Measurements from ENCODE around the gene FANCL.
"Not testable (repeated sequence)": the region's sequence is repeated elsewhere in the genome, so short reads cannot be mapped to it uniquely, and the experiment has no call there.

Gene FANCL

GRCh38 chr2:58127111-58127510 lies 114.0 kb downstream of the FANCL start:
- DNase-seq (ENCODE audit: insufficient read length, low spot score) (no peak), FAIRE-seq (no peak)

GRCh38 chr2:58122540-58122939 lies 118.6 kb downstream of the FANCL start:
- no peak for TF ChIP-seq TAF1 (IDR thresholded peaks at IDR 0.05; ENCODE audit: low read depth, low read length)
- no peak for TF ChIP-seq POLR2A (IDR thresholded peaks at IDR 0.05; ENCODE audit: low read depth, low read length)
- TF ChIP-seq POLR2AphosphoS5 (IDR thresholded peaks at IDR 0.05; ENCODE audit: low read depth, low read length), result no peak
- no peak for TF ChIP-seq SPI1 (IDR thresholded peaks at IDR 0.05; ENCODE audit: low read depth, low read length)
- TF ChIP-seq PAX5 (IDR thresholded peaks at IDR 0.05; ENCODE audit: insufficient read depth, low read length, severe bottlenecking), result no peak
- TF ChIP-seq POU2F2 (IDR thresholded peaks at IDR 0.05; ENCODE audit: low read depth, low read length), result no peak
- no peak for FAIRE-seq
- DNase-seq (ENCODE audit: insufficient read length, low spot score), result no peak

More at GRCh38 chr2:58127111-58127510, 114.0 kb downstream of the FANCL start:
- no peak for TF ChIP-seq POLR2AphosphoS5 (IDR thresholded peaks at IDR 0.05; ENCODE audit: low read depth, low read length)

- FAIRE-seq (no peak), DNase-seq (ENCODE audit: insufficient read length, low spot score) (no peak)
- TF ChIP-seq PAX5 (IDR thresholded peaks at IDR 0.05; ENCODE audit: insufficient read depth, low read length, severe bottlenecking) (no peak), POLR2AphosphoS5 (IDR thresholded peaks at IDR 0.05; ENCODE audit: low read depth, low read length) (no peak), POU2F2 (IDR thresholded peaks at IDR 0.05; ENCODE audit: low read depth, low read length) (no peak), POLR2A (IDR thresholded peaks at IDR 0.05; ENCODE audit: low read depth, low read length) (no peak), TAF1 (IDR thresholded peaks at IDR 0.05; ENCODE audit: low read depth, low read length) (no peak), SPI1 (IDR thresholded peaks at IDR 0.05; ENCODE audit: low read depth, low read length) (no peak)
Observed at GRCh38 chr2:58122040-58122439, 119.1 kb downstream of the FANCL start.

DNA sequence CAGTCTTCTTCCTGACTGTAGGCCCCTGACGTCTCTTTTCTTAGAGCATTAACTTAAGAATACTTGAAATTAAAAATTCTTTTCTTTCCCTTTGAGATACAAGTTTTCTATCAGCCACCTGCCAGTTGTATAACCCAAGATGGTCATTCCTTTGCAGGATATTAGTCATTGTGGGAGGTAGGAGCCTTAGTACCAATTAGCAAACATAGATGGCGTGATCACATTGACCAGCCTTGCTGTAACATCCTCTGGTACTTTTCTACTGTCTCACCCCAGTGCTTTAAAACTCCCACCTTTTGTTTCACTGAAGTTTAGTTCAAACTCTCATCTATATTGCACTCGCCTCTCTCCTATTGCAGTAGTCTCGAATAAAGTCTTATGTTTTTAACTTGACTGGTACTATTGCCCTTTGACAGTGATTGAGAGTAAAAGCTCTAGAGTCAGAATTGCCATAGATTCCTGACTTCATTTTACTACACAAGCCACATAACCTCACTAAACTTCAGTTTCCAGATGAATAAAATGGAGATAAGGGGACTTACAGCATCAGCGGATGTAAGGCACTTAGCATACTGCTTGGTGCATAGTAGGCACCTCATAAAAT lies 120.4 kb downstream of the FANCL start:
- DNase-seq (ENCODE audit: insufficient read length, low spot score) (no peak), FAIRE-seq (peak; percentile 26)
- no peak for TF ChIP-seq SPI1 (IDR thresholded peaks at IDR 0.05; ENCODE audit: low read depth, low read length)
- TF ChIP-seq POU2F2 (IDR thresholded peaks at IDR 0.05; ENCODE audit: low read depth, low read length), result no peak
- TF ChIP-seq POLR2A (IDR thresholded peaks at IDR 0.05; ENCODE audit: low read depth, low read length), result no peak
- TF ChIP-seq PAX5 (IDR thresholded peaks at IDR 0.05; ENCODE audit: insufficient read depth, low read length, severe bottlenecking), result no peak
- no peak for TF ChIP-seq TAF1 (IDR thresholded peaks at IDR 0.05; ENCODE audit: low read depth, low read length)
- no peak for TF ChIP-seq POLR2AphosphoS5 (IDR thresholded peaks at IDR 0.05; ENCODE audit: low read depth, low read length)

DNA sequence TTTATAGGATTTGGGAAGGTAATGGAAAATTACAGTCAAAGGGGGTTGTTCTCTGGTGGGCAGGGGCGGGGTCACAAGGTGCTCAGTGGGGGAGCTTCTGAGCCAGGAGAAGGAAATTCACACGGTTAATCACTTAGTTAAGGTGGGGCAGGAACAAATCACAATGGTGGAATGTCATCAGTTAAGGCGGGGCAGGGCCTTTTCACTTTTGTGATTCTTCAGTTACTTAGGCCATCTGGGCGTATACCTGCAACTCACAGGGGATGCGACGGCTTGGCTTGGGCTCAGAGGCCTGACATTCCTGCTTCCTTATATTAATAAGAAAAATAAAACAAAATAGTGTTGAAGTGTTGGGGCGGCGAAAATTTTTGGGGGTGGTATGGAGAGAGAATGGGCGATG lies 127.6 kb downstream of the FANCL start:
- DNase-seq (ENCODE audit: insufficient read length, low spot score); FAIRE-seq: not testable (repeated sequence)

- no peak for TF ChIP-seq TAF1 (IDR thresholded peaks at IDR 0.05; ENCODE audit: low read depth, low read length)
- TF ChIP-seq PAX5 (IDR thresholded peaks at IDR 0.05; ENCODE audit: insufficient read depth, low read length, severe bottlenecking), result no peak
- TF ChIP-seq POLR2A (IDR thresholded peaks at IDR 0.05; ENCODE audit: low read depth, low read length), result no peak
- TF ChIP-seq POU2F2 (IDR thresholded peaks at IDR 0.05; ENCODE audit: low read depth, low read length), result no peak
- TF ChIP-seq SPI1 (IDR thresholded peaks at IDR 0.05; ENCODE audit: low read depth, low read length), result no peak
- TF ChIP-seq POLR2AphosphoS5 (IDR thresholded peaks at IDR 0.05; ENCODE audit: low read depth, low read length), result no peak
- FAIRE-seq (no peak), DNase-seq (ENCODE audit: insufficient read length, low spot score) (no peak)
Observed at GRCh38 chr2:58110765-58111164, 130.4 kb downstream of the FANCL start.

DNA sequence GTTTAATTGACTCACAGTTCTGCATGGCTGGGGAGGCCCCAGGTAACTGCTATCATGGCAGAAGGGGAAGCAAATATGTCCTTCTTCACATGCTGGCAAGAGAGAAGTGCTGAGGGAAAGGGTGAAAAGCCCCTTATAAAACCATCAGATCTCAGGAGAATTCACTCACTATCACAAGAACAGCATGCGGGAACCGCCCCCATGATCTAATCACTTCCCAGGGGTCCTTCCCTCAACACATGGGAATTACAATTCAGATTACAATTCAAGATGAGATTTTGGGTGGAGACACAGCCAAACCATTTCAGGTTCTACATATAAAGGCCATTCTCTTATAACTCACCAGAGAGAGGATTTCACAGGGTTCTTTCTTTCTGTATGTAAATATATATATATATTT lies 131.6 kb downstream of the FANCL start:
- TF ChIP-seq SPI1 (IDR thresholded peaks at IDR 0.05; ENCODE audit: low read depth, low read length) (no peak), POLR2A (IDR thresholded peaks at IDR 0.05; ENCODE audit: low read depth, low read length) (no peak), PAX5 (IDR thresholded peaks at IDR 0.05; ENCODE audit: insufficient read depth, low read length, severe bottlenecking) (no peak), POU2F2 (IDR thresholded peaks at IDR 0.05; ENCODE audit: low read depth, low read length) (no peak), POLR2AphosphoS5 (IDR thresholded peaks at IDR 0.05; ENCODE audit: low read depth, low read length) (no peak), TAF1 (IDR thresholded peaks at IDR 0.05; ENCODE audit: low read depth, low read length) (no peak)
- DNase-seq (ENCODE audit: insufficient read length, low spot score) (no peak), FAIRE-seq (no peak)

Data from GM12891 (cell line).